NOMO-1 (cell line): ENCODE results near the gene ZNF429.
"Not testable (repeated sequence)": the region's sequence is repeated elsewhere in the genome, so short reads cannot be mapped to it uniquely, and the experiment has no call there.

Source experiments
- DNase-seq, 2 experiments: peaks; one replicate each; lab custom pipeline; 2025; ENCODE audit not compliant: unreplicated experiment in 2 of 2; lab: John Stamatoyannopoulos, UW

ZNF429 gene

DNA sequence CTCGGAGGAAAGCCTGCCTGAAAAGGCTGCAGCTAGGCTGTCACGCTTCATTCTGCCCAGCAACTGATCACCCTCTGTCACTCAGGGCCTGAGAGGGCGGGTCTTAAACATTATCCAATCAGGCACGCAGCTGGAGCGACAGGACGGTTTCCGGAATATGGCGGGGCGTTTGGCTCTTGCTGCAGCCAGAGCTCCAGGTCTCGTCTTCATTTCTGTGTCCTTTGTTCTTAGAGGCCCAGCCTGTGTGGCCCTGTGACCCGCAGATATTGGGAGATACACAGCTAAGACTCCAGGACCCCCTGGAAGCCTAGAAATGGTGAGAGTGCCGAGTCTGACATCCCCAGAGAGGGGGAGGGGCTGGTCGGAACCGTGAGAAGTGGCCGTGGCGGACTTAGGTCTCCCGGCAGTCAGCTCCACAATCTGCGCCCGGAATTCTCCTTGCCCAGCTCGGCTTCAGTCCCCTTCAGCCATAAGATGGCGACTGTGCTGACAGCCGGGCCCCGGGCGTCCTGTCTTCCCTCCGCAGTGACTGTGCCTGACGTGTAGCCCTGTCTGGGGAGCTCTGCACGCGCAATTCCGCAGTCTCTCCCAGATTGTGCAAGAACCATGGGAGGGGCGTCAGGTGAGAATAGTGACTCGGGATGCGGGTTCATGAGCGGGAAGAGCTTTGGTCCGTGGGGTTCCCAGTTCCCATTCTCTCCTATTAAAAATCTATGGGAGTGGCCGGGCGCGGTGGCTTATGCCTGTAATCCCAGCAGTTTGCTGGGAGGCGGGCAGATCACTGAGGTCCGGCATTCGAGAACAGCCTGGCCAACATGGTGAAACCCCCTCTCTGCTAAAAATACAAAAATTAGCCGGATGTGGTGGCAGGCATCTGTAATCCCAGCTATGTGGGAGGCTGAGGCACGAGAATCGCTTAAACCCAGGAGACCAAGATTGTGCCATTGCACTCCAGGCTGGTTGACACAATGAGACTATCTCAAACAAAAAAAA is at the start of gene ZNF429:
Gene ZNF429 (plus strand): TSS at position 144 of the 993 bp plus-strand sequence. CDS start 170 bp downstream, at position 314.
- peak; percentile 75 to 81 for DNase-seq

DNA sequence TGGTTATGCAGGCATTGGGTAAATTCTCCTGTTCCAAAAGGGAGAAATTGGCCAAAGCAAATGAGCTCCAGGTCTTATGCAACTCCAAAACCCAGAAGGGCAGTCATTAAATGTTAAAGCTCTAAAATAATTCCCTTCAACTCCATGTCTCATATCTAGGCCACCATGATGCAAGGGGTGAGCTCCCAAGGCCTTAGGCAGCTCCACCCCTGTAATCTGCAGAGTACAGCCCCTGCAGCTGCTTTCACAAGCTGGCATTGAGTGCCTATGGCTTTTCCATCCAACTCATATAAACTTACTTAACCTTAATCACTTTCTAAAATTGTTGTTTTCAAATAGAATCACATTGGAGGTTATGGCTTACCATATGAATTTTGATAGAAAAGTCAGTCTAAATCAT is 44.7 kb upstream of the ZNF429 start:
- no peak for DNase-seq

DNA sequence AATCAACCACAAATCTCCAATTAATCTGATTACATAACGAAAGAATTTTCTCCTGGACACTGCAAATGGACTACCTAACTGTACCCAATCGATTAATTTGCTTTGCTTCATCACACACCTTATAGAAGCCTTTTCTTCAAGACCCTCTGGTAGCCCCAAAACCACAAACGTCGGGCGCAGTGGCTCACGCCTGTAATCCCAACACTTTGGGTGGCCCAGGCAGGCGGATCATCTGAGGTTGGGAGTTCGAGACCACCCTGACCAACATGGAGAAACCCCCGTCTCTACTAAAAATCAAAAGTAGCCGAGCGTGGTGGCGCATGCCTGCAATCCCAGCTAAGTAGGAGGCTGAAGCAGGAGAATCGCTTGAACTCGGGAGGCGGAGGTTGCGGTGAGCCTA is 42.9 kb upstream of the ZNF429 start:
- no peak for DNase-seq

DNA sequence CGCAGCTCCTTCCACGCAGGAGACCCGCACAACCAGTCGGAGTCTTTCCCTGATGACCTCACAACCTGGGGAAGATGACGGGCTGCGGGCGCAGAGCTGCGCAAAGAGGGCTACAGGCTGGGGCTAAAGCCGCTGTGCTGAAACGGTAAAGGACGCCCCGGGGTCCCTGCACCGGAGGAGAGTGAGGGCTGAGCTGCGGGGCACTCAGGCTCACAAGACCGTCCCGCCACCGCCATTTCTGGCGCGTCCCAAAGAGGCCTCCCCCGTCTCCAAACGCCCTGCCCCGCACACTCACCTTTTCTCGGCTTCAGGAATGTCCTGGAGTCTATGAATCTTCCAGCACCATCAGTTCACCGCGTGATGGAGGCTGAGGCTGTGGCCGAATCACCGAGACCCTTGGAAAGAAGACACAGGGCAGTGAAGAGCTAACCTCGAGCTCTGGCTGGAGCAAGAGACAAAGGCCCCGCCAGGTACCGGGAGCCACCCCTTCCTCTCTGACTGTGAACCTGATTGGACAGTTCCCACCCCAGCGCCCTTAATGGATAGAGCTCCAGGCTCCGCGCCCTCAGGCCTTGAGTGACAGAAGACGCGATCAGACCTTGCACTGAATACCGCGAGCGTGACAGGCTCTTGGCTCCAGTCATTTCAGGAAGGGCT is 41.8 kb upstream of the ZNF429 start:
- no peak for DNase-seq

DNA sequence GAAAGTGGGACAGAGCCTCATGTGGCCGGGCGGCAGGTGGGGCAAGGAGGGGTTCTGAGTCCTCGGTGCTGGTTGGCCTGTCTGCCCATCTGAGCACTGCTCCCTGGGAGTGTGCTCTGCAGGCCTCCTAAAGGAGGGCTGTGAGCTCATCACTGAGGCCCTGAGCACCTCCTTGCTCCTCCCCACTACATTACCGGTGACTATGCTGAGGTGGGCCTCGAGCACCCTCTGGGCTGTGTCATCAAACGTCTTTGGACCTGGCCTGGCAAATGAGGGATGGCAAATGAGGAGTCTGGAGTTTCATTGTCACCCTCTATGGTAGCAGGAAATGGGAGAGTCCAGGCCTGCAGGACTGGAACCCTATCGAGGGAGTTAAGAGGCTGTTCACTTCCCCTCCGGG is 38.8 kb upstream of the ZNF429 start:
- DNase-seq: no peak

DNA sequence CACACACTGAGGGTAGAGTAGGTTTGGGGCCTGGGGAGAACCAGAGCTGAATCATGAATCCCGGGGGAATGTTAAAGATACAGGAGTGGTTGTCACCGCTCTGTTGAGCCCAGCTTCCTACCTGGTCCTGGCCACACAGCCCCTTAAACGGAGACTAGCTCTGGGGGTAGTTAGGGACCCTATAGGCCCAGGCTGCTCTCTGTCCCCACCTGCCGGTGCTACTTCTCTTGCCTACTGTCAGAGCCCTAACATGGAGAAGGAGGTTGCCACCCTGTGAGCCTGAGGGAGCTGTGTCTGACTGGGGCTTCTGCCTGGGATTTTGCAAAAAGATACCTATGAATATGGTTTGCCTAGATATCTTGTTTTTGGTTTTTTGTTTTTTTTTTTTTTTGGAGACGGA is 36.6 kb upstream of the ZNF429 start:
- DNase-seq: no peak

DNA sequence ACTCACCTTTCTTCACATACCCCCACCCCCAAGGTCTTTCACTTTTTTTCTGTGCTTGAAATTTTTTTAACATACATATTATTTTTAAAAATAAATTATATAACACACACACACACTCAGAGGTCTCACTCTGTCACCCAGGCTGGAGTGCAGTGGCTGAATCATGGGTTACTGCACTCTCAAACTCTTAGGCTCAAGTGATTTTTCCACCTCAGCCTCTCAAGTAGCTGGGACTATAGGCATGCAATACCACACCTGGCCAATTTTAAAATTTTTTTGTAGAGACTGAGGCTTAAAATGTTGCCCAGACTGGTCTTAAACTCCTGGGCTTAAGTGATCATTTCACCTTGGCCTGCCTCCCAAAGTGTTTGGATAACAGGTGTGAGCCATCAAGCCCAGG is 32.9 kb upstream of the ZNF429 start:
- no peak for DNase-seq

DNA sequence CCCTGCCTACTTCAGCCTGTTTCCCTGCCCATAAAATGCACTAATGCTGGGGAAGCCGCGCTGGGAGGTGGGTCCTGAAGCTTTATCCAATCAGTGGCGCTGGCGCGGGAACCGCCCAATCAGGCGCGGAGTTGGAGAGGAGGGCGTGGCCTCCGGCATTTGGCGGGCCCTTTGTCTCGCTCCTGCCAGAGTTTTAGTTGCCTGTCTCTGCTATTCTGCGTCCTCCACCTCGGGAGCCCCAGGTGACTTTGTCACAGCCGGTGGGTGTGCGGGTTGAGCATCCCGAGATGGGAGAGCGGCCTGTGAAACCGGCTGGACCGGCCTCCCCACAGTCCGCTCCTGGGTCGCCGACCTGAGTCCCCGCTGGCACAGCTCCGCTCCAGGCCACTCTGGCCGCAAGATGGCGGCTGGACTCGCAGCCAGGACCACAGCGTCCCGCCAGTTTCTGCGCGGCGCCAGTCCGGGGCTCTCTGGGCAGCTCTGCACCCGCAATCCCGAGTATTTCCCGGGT is 30.7 kb upstream of the ZNF429 start:
- no peak for DNase-seq

DNA sequence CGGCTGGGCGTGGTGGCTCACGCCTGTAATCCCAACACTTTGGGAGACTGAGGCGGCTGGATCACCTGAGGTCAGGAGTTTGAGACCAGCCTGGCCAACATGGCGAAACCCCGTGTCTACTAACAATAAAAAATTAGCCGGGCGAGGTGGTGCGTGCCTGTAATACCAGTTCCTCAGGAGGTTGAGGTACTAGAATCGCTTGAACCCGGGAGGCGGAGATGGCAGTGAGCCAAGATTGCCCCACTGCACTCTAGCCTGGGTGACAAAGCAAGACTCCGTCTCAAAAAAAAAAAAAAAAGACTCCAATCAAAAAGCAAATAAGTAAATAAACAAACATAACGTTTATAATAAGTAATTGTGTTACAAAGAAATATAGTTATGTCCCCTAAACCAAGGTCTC is 23.0 kb upstream of the ZNF429 start:
- DNase-seq: not testable (repeated sequence)

DNA sequence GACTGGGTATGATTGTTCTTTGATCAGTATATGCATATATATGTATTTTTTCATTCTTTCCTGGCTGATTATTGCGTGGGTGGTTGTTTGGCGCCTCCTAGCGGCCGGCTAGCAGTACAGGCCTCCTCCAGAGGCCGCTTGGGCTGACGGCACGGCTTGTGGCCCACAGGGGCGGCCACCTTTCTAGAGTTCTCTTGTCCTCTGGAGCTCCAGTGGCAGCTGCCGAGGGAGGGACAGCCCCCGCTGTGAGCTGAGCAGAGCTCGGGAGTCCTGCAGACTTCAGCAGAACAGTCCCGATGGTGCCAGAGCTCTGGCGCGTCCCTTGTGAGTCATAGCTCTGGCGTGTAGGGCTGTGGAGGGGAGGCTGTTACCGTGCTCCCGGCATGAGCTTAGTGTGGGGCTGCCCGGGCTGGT is 22.5 kb upstream of the ZNF429 start:
- no peak for DNase-seq

DNA sequence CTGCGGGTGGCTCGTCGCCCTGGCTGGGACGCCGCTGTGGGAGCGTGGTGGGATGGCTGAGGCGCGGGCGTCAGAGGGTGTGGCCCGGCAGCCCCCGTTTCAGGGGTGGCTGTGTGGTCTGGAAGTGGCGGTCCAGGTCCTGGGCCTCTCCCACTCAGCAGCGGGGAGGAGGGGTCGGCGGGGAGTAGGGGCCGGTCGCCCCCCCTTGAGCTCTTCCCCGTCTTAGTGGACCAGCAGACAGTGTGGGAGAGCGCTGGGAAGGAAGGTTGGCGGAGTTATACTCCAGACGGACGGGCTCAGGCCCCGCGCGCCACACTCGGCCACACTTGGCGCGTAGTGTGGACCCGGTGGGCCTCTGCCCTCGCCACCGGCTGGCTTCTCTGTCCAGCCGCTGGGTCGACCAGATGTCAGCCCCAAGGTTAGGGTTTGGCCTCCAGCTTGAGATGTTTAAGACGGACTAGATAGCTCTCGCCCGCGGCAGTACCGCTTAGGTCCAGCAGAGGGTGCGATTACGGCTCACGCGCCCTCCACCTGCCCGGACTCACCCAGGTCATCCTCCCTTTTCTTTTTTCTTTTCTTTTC is 21.7 kb upstream of the ZNF429 start:
- DNase-seq: no peak

DNA sequence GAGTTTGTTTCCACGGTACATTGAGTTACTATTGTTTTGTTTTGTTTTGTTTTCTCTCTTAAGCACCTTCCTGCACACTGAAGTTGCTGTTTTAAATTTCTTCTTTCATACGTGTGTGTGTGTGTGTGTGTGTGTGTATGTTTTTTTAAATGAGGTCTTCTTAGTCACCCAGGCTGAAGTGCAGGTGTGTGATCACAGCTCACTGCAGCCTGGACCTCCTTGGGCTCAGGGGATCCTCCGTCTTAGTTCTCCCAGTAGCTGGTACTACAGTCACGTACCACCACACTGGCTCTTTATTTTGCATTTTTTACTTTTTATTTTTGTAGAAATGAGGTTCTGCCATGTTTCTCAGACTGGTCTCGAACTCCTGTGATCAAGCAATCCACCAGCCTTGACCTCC is 20.8 kb upstream of the ZNF429 start:
- DNase-seq: no peak

DNA sequence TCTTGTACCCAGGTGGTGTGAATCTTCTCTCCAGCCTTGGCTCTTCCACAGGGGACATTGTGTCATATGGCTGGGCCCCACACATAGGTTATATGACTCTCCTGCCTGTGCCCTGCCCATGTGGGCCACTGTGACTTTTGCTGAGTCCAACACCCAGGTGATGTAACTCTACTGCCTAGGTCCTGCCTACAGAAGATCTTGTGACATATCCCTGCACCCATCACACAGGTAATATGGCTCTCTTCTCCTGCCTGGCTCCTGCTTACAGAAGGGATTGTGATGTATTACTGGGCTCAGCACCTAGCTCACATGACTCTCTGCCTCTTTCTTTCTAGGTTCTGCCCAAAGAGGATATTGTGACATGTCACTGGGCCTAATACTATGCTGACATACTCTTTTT is 19.5 kb upstream of the ZNF429 start:
- no peak for DNase-seq

DNA sequence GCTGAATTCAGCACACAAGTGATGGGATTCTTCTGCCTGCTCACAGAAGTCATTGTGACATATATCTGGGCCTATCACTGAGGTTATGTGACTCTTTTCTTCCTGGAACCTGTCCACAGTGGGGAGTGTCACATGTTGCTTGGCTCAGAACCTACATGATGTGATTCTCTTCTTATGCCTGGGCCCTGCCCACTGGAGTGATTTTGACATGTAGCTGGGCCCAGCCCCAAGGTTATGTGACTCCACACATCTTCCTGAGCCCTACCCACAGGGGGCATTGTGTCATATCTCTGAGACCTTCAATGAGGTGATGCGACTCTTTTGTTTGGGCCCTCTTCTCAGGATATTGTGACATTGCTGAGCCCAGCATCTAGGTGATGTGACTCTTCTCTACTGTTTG is 17.4 kb upstream of the ZNF429 start:
- DNase-seq: no peak

DNA sequence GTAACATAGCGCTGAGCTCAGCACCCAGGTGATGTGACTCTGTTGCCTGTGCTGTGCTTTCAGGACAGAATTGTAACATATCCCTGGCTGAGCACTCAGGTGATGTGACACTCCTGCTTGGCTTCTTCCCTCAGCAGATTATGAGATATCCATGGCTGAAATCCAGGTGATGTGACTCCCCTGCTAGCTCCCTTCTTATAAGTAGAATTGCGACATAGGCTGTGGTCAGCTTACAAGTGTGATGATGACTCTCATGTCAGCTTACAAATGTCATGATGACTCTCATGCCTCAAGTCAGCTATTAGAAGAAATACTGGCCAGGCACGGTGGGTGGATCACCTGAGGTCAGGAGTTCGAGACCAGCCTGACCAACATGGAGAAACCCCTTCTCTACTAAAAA is 14.3 kb upstream of the ZNF429 start:
- DNase-seq: no peak

DNA sequence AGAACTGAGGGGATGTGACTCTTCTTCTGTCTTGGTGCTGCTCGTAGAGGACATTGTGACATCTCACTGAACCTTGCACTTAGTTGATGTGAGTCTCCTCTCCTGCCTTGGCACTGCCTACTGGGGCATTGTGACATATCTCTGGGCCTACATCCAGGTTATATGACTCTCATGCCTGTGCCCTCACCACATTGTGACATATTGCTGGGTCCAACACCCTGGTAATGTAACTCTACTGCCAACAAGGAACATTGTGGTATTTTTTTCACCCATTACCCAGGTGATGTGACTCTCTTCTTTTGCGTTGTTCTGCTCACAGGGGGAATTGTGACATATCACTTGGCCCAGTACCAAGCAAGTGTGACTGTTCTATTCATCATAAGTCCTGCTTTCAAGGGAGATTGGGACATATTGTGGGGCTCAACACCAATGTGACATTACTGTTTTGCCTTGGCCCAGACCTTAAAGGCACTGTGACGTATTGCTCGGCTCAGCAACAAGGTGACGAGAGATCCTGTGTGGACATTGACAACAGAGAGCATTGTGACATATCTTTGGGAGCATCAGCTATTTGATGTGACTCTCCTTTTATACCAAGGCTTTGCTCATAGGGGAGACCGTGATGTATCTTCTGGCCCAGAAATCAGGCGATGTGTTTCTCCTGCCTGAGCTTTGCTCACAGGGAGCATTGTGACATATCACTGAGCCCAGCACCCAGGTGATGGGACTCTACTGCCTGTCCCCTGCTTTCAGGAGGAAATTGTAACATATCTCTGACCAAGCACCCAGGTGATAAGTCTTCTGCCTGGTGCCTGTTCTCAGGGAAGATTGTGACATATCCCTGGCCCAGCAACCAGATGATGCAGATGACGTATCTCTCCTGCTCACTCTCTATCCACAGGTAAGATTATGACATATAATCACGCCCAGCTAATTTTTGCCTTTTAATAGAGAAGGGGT is 12.2 kb upstream of the ZNF429 start:
- DNase-seq: no peak

DNA sequence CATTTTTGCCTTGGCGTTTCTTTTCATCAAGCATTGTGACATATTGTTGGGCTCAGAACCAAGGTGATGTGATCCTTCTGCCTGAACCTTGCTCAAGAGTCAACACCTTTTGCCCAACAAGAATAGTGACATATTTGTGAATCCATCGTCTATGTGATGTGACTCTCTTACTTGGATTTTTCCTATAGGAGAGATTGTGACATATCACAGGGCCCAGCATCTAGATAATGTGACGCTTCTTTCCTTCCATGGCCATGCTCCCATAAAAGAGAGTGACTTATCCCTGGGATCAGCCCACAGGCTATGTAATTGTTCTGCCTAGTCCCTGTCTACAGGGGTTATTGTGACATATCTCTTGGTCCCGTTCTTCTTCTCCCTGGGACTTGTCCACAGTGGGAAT is 8.5 kb upstream of the ZNF429 start:
- DNase-seq: no peak

DNA sequence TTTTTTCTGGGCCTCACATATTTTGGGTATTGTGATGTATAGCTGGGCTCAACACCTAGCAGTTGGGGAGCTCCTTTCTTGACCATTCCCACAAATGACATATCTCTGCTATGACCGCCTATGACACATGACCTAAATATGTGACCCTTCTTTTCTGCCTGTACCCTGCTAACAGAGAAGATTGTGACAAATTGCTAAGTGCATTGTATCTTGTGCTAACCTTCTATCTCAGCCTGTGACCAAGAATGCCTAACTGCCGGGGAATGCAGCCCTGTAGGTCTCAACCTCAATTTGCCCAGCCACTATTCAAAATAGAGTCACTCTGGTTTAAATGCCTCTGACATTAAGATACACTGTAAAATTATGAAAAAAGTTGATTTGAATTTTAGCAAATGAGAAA is 6.8 kb upstream of the ZNF429 start:
- no peak for DNase-seq

DNA sequence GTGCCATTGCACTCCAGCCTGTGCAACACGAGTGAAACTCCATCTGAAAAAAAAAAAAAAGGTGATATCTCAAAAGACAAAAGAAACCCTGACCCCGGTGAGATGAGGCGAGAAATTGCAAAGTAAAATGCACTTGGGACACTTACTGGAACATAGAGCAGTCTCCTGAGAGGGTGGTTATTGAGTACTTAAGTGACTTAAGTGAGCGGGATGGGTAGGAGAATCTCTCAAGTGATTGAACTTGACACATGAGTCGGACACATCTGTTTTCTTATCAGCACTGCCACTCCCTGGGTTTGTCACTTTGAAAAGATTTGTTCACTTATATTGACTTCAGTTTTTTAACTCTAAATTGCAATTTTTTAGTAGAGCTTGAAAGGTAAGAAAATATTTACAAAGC is 2.8 kb downstream of the ZNF429 start:
- DNase-seq: no peak

DNA sequence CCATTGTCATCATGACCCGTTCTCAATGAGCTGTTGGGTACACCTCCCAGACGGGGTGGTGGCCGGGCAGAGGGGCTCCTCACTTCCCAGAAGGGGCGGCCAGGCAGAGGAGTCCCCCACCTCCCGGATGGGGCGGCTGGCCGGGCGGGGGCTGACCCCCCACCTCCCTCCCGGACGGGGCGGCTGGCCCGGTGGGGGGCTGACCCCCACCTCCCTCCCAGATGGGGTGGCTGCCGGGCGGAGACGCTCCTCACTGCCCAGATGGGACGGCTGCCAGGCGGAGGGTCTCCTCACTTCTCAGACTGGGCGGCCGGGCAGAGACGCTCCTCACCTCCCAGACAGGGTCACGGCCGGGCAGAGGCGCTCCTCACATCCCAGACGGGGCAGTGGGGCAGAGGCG is 5.7 kb downstream of the ZNF429 start:
- not testable (repeated sequence) for DNase-seq
